GM18870 (cell line): Measurements from ENCODE around the gene STAM.
A peak's percentile ranks its signal among the peaks of the same experiment; 100 is the strongest.

Experiments
- ATAC-seq: cut with Tn5 transposase; IDR thresholded peaks from one replicate; pipeline ENCODE4 v1.9.1; 2021; ENCODE audit warnings: moderate library complexity; ENCODE audit not compliant: unreplicated experiment

Gene STAM

GRCh38 chr10:17673471-17674061, 29.6 kb downstream of the STAM start:
- no peak for ATAC-seq

- ATAC-seq, result no peak
Measured at GRCh38 chr10:17674566-17674965, 30.6 kb downstream of the STAM start.

- ATAC-seq, result no peak
Measured at GRCh38 chr10:17675638-17676037, 31.7 kb downstream of the STAM start.

- ATAC-seq, result no peak
Measured at GRCh38 chr10:17676919-17677318, 33.0 kb downstream of the STAM start.

GRCh38 chr10:17682236-17682946, 38.4 kb downstream of the STAM start:
- ATAC-seq, result no peak

- ATAC-seq, result no peak
Measured at GRCh38 chr10:17683541-17683940, 39.6 kb downstream of the STAM start.

- peak; percentile 54 for ATAC-seq
Measured at GRCh38 chr10:17684537-17684936, 40.6 kb downstream of the STAM start.

- peak; percentile 73 for ATAC-seq
Measured at GRCh38 chr10:17685233-17685840, 41.4 kb downstream of the STAM start.

GRCh38 chr10:17687117-17687831, 43.3 kb downstream of the STAM start:
- no peak for ATAC-seq

- no peak for ATAC-seq
Measured at GRCh38 chr10:17689137-17689536, 45.2 kb downstream of the STAM start.

- ATAC-seq, result no peak
Measured at GRCh38 chr10:17693009-17693408, 49.1 kb downstream of the STAM start.

- no peak for ATAC-seq
Measured at GRCh38 chr10:17698696-17699095, 54.7 kb downstream of the STAM start.

GRCh38 chr10:17701301-17701700, 57.4 kb downstream of the STAM start:
- ATAC-seq, result no peak

GRCh38 chr10:17703706-17704105, 59.8 kb downstream of the STAM start:
- ATAC-seq, result no peak

- ATAC-seq, result no peak
Measured at GRCh38 chr10:17708821-17709220, 64.9 kb downstream of the STAM start.

- no peak for ATAC-seq
Measured at GRCh38 chr10:17709492-17709891, 65.5 kb downstream of the STAM start.

GRCh38 chr10:17710181-17710580, 66.2 kb downstream of the STAM start:
- no peak for ATAC-seq

- ATAC-seq, result no peak
Measured at GRCh38 chr10:17712053-17712452, 68.1 kb downstream of the STAM start.

GRCh38 chr10:17712717-17713471, 68.9 kb downstream of the STAM start:
- no peak for ATAC-seq

GRCh38 chr10:17713758-17714157, 69.8 kb downstream of the STAM start:
- no peak for ATAC-seq

- no peak for ATAC-seq
Measured at GRCh38 chr10:17716161-17716560, 72.2 kb downstream of the STAM start.
